Epithelial cell of esophagus (primary cell): ENCODE measurements around the gene LIPG.
A peak's percentile ranks its signal among the peaks of the same experiment; 100 is the strongest.
"Not testable (repeated sequence)": the region's sequence is repeated elsewhere in the genome, so short reads cannot be mapped to it uniquely, and the experiment has no call there.

Experiments
- DNase-seq: peaks from one replicate; pipeline ENCODE4 v3.0.0; 2010; ENCODE audit warnings: low read depth
- H3K4me3 ChIP-seq: 2 replicates; pipeline ENCODE4 v1.5.1; 2011; ENCODE audit warnings: mild to moderate bottlenecking, low read length, control low read depth
- CTCF ChIP-seq: IDR thresholded peaks from 2 replicates; pipeline ENCODE4 v1.5.1; 2011; ENCODE audit warnings: low read depth, mild to moderate bottlenecking, low read length, control low read depth, inconsistent platforms; ENCODE audit not compliant: insufficient read depth; ENCODE audit errors: missing control alignments

Gene LIPG

GRCh38 chr18:49520661-49521145 is 41.2 kb upstream of the LIPG start:
- TF ChIP-seq CTCF, result no peak
- peak; percentile 70 for DNase-seq
- H3K4me3 ChIP-seq, result no peak overlapping the region

GRCh38 chr18:49521216-49521835 is 40.5 kb upstream of the LIPG start:
- DNase-seq, result peak; percentile 31
- no peak overlapping the region for H3K4me3 ChIP-seq
- TF ChIP-seq CTCF, result no peak

GRCh38 chr18:49523580-49524093 is 38.2 kb upstream of the LIPG start:
- DNase-seq, H3K4me3 ChIP-seq: not testable (repeated sequence)

- H3K4me3 ChIP-seq, result no peak overlapping the region
- TF ChIP-seq CTCF, result no peak
- no peak for DNase-seq
Measured at GRCh38 chr18:49524349-49524748, 37.5 kb upstream of the LIPG start.

- no peak for DNase-seq
- no peak for TF ChIP-seq CTCF
- H3K4me3 ChIP-seq, result no peak overlapping the region
Measured at GRCh38 chr18:49524951-49525350, 36.9 kb upstream of the LIPG start.

- DNase-seq, result no peak
- H3K4me3 ChIP-seq, result no peak overlapping the region
- TF ChIP-seq CTCF, result no peak
Measured at GRCh38 chr18:49525981-49526380, 35.9 kb upstream of the LIPG start.

GRCh38 chr18:49527631-49528327 is 34.1 kb upstream of the LIPG start:
- no peak for TF ChIP-seq CTCF
- no peak overlapping the region for H3K4me3 ChIP-seq
- DNase-seq, result no peak
